Urinary bladder (tissue), 4 donors: ENCODE measurements around the gene HNF1A. TPM values are rescaled to one million over a fixed set of nuclear protein-coding genes. Genes with fewer than 3 reads are reported as not detected.

Experiments
- DNase-seq: peaks from one replicate; pipeline ENCODE4 v3.0.0-alpha.2; 2015; ENCODE audit errors: extremely low spot score
- H3K27ac ChIP-seq: one replicate; pipeline ENCODE4 v1.5.1; 2013; ENCODE audit warnings: low read depth, mild to moderate bottlenecking, moderate library complexity
- H3K36me3 ChIP-seq: one replicate; pipeline ENCODE4 v1.6.1; 2013; ENCODE audit warnings: mild to moderate bottlenecking, moderate library complexity; ENCODE audit not compliant: insufficient read depth
- H3K4me1 ChIP-seq: one replicate; pipeline ENCODE4 v1.6.1; 2013; ENCODE audit warnings: mild to moderate bottlenecking, moderate library complexity; ENCODE audit not compliant: insufficient read depth
- H3K4me3 ChIP-seq: one replicate; pipeline ENCODE4 v1.5.1; 2013; ENCODE audit warnings: low read depth, low read length
- WGBS: extraction: QIAGEN DNeasy Blood & Tissue Kit; methylation state at CpG from one replicate; pipeline ENCODE4 v1.1.7; 2013; 5-methylcytosine and 5-hydroxymethylcytosine counted together
- polyA plus RNA-seq: library from polyadenylated mRNA; stranded (reverse); fragments of 200-250 nt; gene quantifications from one replicate; pipeline ENCODE4 v1.2.3, GENCODE V29; 2013
- total RNA-seq: library from RNA; depleted of rRNA; stranded (reverse); fragments of >200 nt; gene quantifications from one replicate; pipeline ENCODE4 v1.2.3, GENCODE V29; 2014
- donor health status: healthy with polysubstance abuse.
- donor health status: healthy.

The HNF1A gene
- total and polyA plus RNA-seq, 2 donors: 0.18 TPM; not detected in 1

DNA sequence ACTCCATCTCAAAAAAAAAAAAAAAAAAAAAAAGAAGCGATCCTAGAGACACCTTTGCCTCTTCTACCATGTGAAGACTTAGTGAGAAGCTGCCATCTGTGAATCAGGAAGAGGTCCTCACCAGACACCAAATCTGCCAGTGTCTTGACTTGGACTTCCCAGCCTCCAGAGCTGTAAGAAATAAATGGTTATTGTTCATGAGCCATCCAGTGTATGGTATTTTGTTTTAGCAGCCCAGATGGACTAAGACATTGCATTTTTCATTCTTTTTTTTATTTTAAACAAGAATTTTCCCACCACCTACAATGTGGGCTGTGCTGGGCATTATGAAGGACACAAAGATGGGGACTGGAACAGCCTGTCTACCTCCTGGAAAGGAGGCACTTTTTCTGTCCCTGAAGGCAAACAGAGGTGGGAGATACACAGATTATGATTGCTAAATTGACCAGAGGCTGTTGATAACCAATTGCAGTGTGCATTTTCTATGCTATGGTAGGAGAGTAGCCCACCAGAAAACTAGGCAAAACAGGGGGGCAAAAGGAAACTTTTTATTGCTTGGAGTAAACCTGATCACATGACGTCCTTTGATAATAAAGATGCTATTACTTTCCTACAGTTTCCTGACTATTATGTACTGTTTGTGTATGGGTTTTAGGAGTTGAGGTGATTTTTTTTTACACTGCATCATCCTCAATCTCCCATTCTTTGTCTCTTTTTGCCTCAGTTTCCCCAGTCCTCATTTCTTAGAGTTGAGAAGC, 40.7 kb downstream of the HNF1A start:
- H3K4me3 ChIP-seq: no peak overlapping the region
- no peak for DNase-seq
- H3K4me1 ChIP-seq: no peaks in the 10 kb centered on the region
- 84% methylated on average over 2 of the region's 2 CpGs for WGBS
- H3K27ac ChIP-seq: no peak overlapping the region
- H3K36me3 ChIP-seq: no peaks in the 10 kb centered on the region

DNA sequence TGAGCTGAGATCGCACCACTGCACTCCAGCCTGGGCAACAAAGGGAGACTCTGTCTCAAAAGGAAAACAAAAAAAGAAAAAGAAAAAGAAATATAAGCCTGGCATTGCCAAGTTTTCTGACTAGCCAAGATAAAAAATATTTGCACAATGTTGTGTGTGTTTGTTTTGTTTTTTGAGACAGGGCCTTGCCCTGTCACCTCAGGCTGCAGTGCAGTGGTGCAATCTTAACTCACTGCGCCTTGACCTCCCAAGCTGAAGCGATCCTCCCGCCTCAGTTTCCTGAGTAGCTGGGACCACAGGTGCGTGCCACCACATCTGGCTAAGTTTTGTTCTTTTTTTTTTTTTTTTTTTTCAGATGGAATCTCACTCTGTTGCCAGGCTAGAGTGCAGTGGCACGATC, 43.4 kb downstream of the HNF1A start:
- H3K36me3 ChIP-seq: no peaks in the 10 kb centered on the region
- H3K27ac ChIP-seq: no peak overlapping the region
- no peak overlapping the region for H3K4me3 ChIP-seq
- WGBS: 88% methylated on average over 6 of the region's 6 CpGs
- H3K4me1 ChIP-seq: no peaks in the 10 kb centered on the region
- no peak for DNase-seq

DNA sequence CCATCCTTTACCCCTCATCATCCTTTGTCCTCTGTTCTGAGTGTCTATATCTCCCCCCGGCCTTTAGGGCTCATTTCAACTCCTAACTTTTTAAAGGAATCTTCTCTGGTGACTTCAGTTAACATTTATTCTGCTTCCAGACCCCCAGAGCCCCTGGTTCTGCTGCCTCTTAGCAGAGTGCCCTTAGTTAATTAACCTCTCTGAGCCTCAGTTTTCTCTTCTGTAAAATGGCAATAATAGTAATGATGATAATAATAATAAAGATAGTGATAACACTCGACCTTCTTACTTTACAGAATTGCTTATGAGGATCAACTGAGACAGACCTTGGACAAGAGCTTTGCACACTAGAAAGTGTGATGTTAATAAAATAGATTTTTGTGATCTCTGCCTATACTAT, 44.4 kb downstream of the HNF1A start:
- H3K4me1 ChIP-seq: no peaks in the 10 kb centered on the region
- no peak overlapping the region for H3K27ac ChIP-seq
- H3K4me3 ChIP-seq: no peak overlapping the region
- WGBS: 60% methylated on average over 2 of the region's 2 CpGs
- no peaks in the 10 kb centered on the region for H3K36me3 ChIP-seq
- DNase-seq: no peak

DNA sequence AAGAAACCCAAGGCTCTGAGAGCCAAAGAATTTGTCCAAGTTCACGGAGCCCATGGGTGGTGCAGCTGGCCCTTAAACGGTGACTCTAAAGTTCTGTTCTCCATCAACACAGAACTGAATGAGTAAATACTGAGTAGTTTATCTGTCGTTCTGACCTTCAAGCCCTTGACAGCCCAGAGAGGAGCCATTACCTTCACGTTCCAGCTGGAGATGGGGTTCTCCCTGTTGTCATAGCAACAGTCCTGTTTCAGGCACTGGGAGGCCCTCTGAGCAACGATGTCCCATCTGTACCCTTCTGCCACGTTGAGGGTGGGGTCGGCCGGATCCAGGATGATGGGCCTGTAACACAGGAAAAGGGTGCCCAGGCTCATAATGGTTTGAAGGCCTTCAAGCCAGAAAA, 45.5 kb downstream of the HNF1A start:
- H3K27ac ChIP-seq: no peak overlapping the region
- 62% methylated on average over 8 of the region's 8 CpGs for WGBS
- H3K4me1 ChIP-seq: no peaks in the 10 kb centered on the region
- DNase-seq: no peak
- no peak overlapping the region for H3K4me3 ChIP-seq
- H3K36me3 ChIP-seq: no peaks in the 10 kb centered on the region

DNA sequence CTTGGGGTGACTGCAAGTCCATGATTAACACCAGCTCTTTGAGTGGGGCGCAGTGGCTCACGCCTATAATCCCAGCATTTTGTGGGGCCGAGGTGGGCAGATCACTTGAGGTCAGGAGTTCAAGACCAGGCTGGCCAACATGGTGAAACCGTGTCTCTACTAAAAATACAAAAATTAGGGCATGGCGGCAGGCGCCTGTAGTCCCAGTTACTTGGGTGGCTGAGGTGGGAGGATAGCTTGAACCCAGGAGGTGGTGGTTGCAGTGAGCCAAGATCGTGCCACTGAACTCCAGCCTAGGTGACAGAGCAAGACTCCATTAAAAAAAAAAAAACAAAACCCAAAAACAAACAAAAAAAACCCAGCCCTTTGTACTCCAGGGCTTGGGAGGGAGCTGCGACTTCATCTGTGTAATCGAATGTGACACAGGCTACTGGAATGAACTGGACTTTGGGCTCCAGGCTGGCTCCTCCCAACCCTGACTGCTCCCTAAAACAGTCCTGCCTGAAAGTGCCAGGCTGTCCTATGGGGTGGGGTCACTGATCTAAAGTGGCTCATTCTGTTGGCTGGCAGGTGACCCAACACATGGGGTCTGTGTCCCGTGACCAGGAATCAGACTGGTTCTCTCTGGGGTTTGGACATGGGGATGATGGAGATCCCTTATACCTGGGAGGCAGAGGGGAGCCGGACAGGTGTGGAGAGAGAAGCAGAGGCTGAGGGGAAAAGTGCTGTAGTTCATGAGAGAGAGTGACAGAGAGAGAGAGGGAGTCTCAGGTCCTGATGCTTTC, 47.3 kb downstream of the HNF1A start:
- Histone ChIP-seq H3K4me3 (no peak overlapping the region), H3K4me1 (no peaks in the 10 kb centered on the region), H3K36me3 (no peaks in the 10 kb centered on the region), H3K27ac (no peak overlapping the region)
- no peak for DNase-seq
- WGBS: 87% methylated on average over 11 of the region's 11 CpGs

DNA sequence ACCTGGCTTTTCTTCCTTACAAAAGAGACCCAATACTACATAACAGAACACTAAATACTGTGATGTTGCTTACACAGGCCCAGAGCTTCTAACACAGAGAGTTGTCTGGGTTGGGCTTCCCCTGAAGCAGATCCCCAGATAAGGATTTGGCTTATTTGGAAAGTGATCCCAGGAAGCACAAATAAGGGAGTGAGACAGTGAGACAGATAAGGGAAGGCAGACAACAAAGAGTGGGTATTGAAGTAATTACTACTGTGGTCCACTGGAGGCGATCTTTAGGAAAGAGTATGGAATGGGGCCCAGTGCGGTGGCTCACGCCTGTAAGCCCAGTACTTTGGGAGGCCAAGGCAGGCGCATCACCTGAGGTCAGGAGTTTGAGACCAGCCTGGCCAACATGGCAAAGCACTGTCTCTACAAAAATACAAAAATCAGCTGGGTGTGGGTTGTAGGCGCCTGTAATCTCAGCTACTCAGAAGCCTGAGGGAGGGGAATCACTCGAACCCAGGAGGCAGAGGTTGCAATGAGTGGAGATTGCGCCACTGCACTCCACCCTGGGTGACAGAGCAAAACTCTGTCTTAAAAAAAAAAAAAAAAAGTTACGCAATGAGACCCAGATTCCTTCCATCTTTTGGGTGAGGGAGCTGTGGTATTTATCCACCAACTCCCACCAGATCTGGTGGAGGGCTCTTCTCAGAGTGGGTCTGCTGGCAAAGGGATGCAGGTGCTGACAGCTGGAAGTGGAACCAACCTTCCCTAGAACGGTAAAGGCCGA, 48.1 kb downstream of the HNF1A start:
- no peak for DNase-seq
- Histone ChIP-seq H3K36me3 (no peaks in the 10 kb centered on the region), H3K4me1 (no peaks in the 10 kb centered on the region), H3K27ac (no peak overlapping the region), H3K4me3 (no peak overlapping the region)
- WGBS: 85% methylated on average over 10 of the region's 10 CpGs

DNA sequence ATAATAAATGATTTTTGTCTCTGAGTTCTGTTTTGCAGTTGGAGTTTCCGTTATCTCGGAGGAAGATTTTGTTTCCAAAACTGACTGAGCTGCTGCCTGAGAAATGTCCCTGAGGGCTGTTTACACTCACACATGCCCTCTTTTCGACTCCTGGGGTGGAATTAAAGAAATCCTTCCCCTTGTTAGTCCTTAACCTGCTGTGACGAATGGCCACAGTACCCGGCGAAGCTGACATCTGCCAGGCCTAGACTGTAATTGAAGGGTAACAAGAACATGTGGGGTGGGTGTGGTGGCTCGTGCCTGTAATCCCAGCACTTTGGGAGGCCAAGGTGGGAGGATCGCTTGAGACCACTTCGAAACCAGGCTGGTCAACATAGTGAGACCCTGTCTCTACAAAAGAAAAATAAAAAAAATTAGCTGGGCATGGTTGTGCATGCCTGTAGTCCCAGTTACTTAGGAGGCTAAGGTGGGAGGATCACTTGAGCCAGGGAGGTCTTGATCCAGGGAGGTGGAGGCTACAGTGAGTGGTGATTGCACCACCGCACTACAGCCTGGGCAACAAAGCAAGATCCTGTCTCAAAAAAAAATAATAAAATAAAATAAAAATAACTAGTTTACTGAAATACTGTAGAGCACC, 52.4 kb downstream of the HNF1A start:
- WGBS: 53% methylated on average over 10 of the region's 10 CpGs
- H3K4me1 ChIP-seq: no peaks in the 10 kb centered on the region
- no peak overlapping the region for H3K27ac ChIP-seq
- H3K4me3 ChIP-seq: no peak overlapping the region
- no peak for DNase-seq
- H3K36me3 ChIP-seq: no peaks in the 10 kb centered on the region

DNA sequence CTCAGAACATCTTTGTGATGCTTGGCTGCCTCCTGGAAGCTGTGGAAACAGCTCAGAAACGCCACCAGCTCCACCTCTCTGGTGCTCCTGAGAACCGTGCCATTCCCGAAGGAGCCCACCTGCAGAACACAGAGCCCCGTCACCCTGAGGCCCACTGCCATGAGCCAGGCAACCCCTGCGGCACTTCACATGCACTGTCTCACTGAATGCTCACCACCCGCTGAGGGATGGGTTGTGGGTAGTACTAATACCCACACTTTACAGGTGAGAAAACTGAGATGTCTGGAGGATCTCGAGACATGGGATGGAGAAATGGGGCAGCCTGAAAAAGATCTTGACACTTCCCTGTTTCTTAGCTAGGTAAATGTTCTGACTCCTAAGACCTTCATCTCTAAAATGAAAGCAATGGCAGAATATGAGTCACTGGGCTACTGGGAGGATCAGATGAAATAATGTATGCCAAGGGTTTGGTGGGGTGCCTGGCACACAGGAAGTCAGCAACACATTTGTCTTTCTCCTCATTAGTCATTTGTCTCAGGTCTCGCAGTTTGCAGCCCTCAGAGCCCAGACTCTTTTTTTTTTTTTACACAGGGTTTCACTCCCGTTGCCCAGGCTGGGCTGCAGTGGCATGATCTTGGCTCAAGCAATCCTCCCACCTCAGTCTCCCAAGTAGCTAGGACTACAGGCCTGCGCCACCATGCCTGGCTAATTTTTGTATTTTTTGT, 55.4 kb downstream of the HNF1A start:
- Histone ChIP-seq H3K36me3 (no peaks in the 10 kb centered on the region), H3K4me1 (no peaks in the 10 kb centered on the region), H3K27ac (peak overlapping the region; percentile 61), H3K4me3 (no peak overlapping the region)
- 84% methylated on average over 10 of the region's 10 CpGs for WGBS
- DNase-seq: no peak

- H3K4me1 ChIP-seq: no peaks in the 10 kb centered on the region
- H3K36me3 ChIP-seq: no peaks in the 10 kb centered on the region
- H3K4me3 ChIP-seq: no peak overlapping the region
- 76% methylated on average over 9 of the region's 9 CpGs for WGBS
- H3K27ac ChIP-seq: no peak overlapping the region
- DNase-seq: no peak
These were observed 56.4 kb downstream of the HNF1A start for GRCh38 chr12:121034616-121035305.

DNA sequence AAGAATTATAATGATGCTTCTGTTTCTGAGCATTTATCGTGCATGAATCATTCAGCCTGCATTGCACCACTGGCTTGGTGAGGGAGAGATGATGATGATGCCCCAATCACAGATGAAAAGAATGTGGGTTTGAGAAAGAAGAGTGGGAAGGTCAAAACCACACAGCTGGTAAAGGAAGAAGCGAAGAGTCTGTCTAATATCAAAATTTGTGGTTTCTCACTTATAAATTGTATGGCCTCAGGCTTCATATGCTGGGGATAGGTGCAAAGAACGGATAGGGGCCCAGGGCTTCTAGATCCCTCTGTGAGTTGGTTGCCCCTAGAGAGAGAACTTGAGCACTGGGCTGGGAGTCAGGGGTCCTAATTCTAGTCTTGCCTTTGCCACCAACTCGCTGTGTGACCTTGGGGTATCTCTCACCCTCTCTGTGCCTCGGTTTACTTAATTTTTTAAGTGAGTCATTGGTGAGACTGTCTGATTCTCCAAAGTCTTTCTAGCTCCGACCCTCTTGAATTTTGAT, 58.5 kb downstream of the HNF1A start:
- WGBS: 81% methylated on average over 6 of the region's 6 CpGs
- Histone ChIP-seq H3K27ac (no peak overlapping the region), H3K4me1 (no peaks in the 10 kb centered on the region), H3K4me3 (no peak overlapping the region), H3K36me3 (no peaks in the 10 kb centered on the region)
- DNase-seq: no peak

GRCh38 chr12:121038861-121039668, 60.7 kb downstream of the HNF1A start, which contains the start of gene OASL:
OASL (minus strand) TSS chr12:121039246; CDS start chr12:121038971, 275 bp downstream.
- DNase-seq: no peak
- Histone ChIP-seq H3K4me3 (peak within 1 kb of the TSS; percentile 40), H3K4me1 (no peaks in the 10 kb centered on the region), H3K27ac (no peak within 1 kb of the TSS), H3K36me3 (no peaks in the 10 kb centered on the region)
- 29% methylated on average over 13 of the region's 13 CpGs for WGBS

- no peak overlapping the region for H3K4me3 ChIP-seq
- H3K27ac ChIP-seq: no peak overlapping the region
- WGBS: 81% methylated on average over 4 of the region's 4 CpGs
- H3K4me1 ChIP-seq: no peaks in the 10 kb centered on the region
- no peak for DNase-seq
- H3K36me3 ChIP-seq: no peaks in the 10 kb centered on the region
These were observed 64.7 kb downstream of the HNF1A start for GRCh38 chr12:121043067-121043466.
